Fibroblast of lung (primary cell): Measurements from ENCODE around the gene CABS1.

ENCODE experiments used
- EZH2 ChIP-seq: IDR thresholded peaks from 2 replicates; pipeline ENCODE4 v1.5.1; 2012; ENCODE audit warnings: low read length, control low read depth, mild to moderate bottlenecking; ENCODE audit errors: missing control alignments
- TF ChIP-seq, protein P1 (sequence below), 2 donors: IDR thresholded peaks in 1 of 2; conservative IDR thresholded peaks in 1 of 2; 1 replicate in 1 of 2; 2 replicates in 1 of 2; pipeline ENCODE4 v1.5.1; 2011 to 2012; ENCODE audit warnings: low read length in 2 of 2, control low read depth in 1 of 2, inconsistent platforms in 1 of 2, low read depth in 1 of 2, mild to moderate bottlenecking in 1 of 2

DNA sequence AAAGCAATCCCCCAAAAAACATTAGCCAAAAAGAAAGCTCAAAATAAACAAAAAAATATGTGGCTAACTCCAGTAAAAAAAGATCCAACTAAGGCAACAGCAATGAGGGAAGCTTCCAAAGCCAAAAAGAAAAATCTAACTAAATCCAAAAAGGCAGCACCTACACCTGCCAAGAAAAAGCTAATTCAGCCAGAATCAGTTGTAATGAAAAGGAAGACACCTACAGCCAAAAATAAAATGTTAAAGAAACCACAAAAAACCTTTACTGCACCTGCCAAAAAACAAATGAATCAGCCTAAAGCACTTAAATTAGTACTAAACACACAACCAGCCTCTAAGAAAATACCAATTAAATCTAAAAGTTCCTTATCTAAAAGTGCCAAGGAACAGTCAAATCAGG lies 37.2 kb upstream of the CABS1 start:
- TF ChIP-seq, protein P1, sequence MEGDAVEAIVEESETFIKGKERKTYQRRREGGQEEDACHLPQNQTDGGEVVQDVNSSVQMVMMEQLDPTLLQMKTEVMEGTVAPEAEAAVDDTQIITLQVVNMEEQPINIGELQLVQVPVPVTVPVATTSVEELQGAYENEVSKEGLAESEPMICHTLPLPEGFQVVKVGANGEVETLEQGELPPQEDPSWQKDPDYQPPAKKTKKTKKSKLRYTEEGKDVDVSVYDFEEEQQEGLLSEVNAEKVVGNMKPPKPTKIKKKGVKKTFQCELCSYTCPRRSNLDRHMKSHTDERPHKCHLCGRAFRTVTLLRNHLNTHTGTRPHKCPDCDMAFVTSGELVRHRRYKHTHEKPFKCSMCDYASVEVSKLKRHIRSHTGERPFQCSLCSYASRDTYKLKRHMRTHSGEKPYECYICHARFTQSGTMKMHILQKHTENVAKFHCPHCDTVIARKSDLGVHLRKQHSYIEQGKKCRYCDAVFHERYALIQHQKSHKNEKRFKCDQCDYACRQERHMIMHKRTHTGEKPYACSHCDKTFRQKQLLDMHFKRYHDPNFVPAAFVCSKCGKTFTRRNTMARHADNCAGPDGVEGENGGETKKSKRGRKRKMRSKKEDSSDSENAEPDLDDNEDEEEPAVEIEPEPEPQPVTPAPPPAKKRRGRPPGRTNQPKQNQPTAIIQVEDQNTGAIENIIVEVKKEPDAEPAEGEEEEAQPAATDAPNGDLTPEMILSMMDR (conservative IDR thresholded peaks at IDR 0.05 in 1 of 2, IDR thresholded peaks at IDR 0.05 in 1 of 2; ENCODE audit: low read depth in 1 of 2, low read length in 2 of 2), result no peak
- TF ChIP-seq EZH2, result no peak
